HG02840 (cell line): ENCODE data around the gene ACOXL.

Source experiments
- ATAC-seq: cut with Tn5 transposase; IDR thresholded peaks from one replicate; pipeline ENCODE4 v1.9.1; 2021; ENCODE audit warnings: mild to moderate bottlenecking, moderate library complexity, moderate number of reproducible peaks; ENCODE audit not compliant: unreplicated experiment, low FRiP score

Gene ACOXL

GRCh38 chr2:110903548-110903947 is 171.2 kb downstream of the ACOXL start:
- no peak for ATAC-seq

GRCh38 chr2:110904116-110904778 is 171.9 kb downstream of the ACOXL start:
- no peak for ATAC-seq

- no peak for ATAC-seq
Observed at GRCh38 chr2:110904779-110905148, 172.4 kb downstream of the ACOXL start.

- ATAC-seq = no peak
Observed at GRCh38 chr2:110905217-110905616, 172.8 kb downstream of the ACOXL start.

- ATAC-seq = no peak
Observed at GRCh38 chr2:110906613-110907298, 174.4 kb downstream of the ACOXL start.

- ATAC-seq = no peak
Observed at GRCh38 chr2:110909501-110909900, 177.1 kb downstream of the ACOXL start.

- no peak for ATAC-seq
Observed at GRCh38 chr2:110910423-110910822, 178.1 kb downstream of the ACOXL start.

- ATAC-seq = no peak
Observed at GRCh38 chr2:110919738-110920137, 187.4 kb downstream of the ACOXL start.

GRCh38 chr2:110925479-110925878 is 193.1 kb downstream of the ACOXL start:
- ATAC-seq = no peak

GRCh38 chr2:110927526-110927925 is 195.2 kb downstream of the ACOXL start:
- no peak for ATAC-seq

- ATAC-seq = no peak
Observed at GRCh38 chr2:110929528-110929927, 197.2 kb downstream of the ACOXL start.

GRCh38 chr2:110931648-110932047 is 199.3 kb downstream of the ACOXL start:
- ATAC-seq = no peak

GRCh38 chr2:110933420-110933819 is 201.0 kb downstream of the ACOXL start:
- ATAC-seq = no peak

GRCh38 chr2:110934948-110935347 is 202.6 kb downstream of the ACOXL start:
- ATAC-seq = no peak

- ATAC-seq = no peak
Observed at GRCh38 chr2:110940376-110940910, 208.1 kb downstream of the ACOXL start.

GRCh38 chr2:110941226-110941625 is 208.9 kb downstream of the ACOXL start:
- no peak for ATAC-seq

GRCh38 chr2:110943070-110943634 is 210.8 kb downstream of the ACOXL start:
- ATAC-seq = no peak

- ATAC-seq = no peak
Observed at GRCh38 chr2:110946902-110947301, 214.5 kb downstream of the ACOXL start.

- ATAC-seq = no peak
Observed at GRCh38 chr2:110948027-110948674, 215.8 kb downstream of the ACOXL start.

GRCh38 chr2:110950281-110950680 is 217.9 kb downstream of the ACOXL start:
- no peak for ATAC-seq

- ATAC-seq = no peak
Observed at GRCh38 chr2:110955045-110955444, 222.7 kb downstream of the ACOXL start.
